Measurements from ENCODE around the gene KLK11.

DNA sequence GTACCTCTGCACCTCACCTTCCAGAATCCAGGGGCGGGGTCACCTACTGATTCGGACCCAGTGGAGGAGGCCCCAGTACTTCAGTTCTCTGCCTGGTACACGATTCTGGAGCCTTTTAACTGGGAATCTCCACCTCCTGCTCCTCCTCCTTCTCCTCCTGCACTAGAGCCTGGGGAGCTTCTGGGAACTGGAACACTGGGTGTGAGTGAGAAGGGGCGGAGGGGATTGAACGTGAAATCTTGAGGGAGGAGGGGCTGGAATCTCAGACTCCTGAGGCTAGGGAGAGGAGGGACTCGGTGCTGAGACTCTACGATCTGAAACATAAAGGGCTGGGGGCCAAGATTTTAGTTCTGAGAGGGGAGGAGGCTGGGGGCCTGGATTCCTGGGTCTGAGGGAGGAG lies 24.9 kb downstream of the KLK11 start, which contains the start of gene KLK8:
- TF ChIP-seq, protein P1, sequence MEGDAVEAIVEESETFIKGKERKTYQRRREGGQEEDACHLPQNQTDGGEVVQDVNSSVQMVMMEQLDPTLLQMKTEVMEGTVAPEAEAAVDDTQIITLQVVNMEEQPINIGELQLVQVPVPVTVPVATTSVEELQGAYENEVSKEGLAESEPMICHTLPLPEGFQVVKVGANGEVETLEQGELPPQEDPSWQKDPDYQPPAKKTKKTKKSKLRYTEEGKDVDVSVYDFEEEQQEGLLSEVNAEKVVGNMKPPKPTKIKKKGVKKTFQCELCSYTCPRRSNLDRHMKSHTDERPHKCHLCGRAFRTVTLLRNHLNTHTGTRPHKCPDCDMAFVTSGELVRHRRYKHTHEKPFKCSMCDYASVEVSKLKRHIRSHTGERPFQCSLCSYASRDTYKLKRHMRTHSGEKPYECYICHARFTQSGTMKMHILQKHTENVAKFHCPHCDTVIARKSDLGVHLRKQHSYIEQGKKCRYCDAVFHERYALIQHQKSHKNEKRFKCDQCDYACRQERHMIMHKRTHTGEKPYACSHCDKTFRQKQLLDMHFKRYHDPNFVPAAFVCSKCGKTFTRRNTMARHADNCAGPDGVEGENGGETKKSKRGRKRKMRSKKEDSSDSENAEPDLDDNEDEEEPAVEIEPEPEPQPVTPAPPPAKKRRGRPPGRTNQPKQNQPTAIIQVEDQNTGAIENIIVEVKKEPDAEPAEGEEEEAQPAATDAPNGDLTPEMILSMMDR (IDR thresholded peaks at IDR 0.05) = no peak
- TF ChIP-seq EZH2 (IDR thresholded peaks at IDR 0.05; ENCODE audit: borderline replicate concordance, insufficient read depth, low read depth, low read length, poor library complexity, severe bottlenecking) = no peak

Data from B cell (primary cell).